KMS-11 (cell line): ENCODE measurements around the gene LTA4H.

Experiments
- H2AFZ ChIP-seq: fragments of 200-600 bp; sonication (generic); 2 replicates; pipeline ENCODE4 v1.6.1; 2016; ENCODE audit warnings: antibody characterized with exemption, mixed run types, low read depth
- H3K27ac ChIP-seq: fragments of 200-600 bp; sonication (generic); 2 replicates; pipeline ENCODE4 v1.6.1; 2016; ENCODE audit warnings: mild to moderate bottlenecking, mixed run types
- H3K27me3 ChIP-seq: fragments of 200-600 bp; sonication (generic); 2 replicates; pipeline ENCODE4 v1.6.1; 2017; ENCODE audit warnings: mild to moderate bottlenecking, low read depth, mixed run types, moderate library complexity; ENCODE audit not compliant: insufficient read depth
- H3K36me3 ChIP-seq: fragments of 200-600 bp; sonication (generic); 2 replicates; pipeline ENCODE4 v1.6.1; 2017; ENCODE audit warnings: mild to moderate bottlenecking, mixed run types; ENCODE audit not compliant: insufficient read depth
- H3K4me1 ChIP-seq: fragments of 200-600 bp; sonication (generic); 2 replicates; pipeline ENCODE4 v1.6.1; 2016; ENCODE audit warnings: mild to moderate bottlenecking, low read depth, mixed run types; ENCODE audit not compliant: poor library complexity, severe bottlenecking
- H3K4me2 ChIP-seq: fragments of 200-600 bp; sonication (generic); 2 replicates; pipeline ENCODE4 v1.7.0; 2016; ENCODE audit warnings: mild to moderate bottlenecking, mixed run types
- H3K4me3 ChIP-seq: fragments of 200-600 bp; sonication (generic); IDR thresholded peaks from 2 replicates; pipeline ENCODE4 v1.6.1; 2017; ENCODE audit warnings: low read depth, low read length, mixed read lengths; ENCODE audit not compliant: insufficient read depth
- H3K79me2 ChIP-seq: fragments of 200-600 bp; sonication (generic); 2 replicates; pipeline ENCODE4 v1.6.1; 2016; ENCODE audit warnings: low read depth, mixed run types; ENCODE audit not compliant: insufficient read depth
- H3K9ac ChIP-seq: fragments of 200-600 bp; sonication (generic); 2 replicates; pipeline ENCODE4 v1.6.1; 2016; ENCODE audit warnings: mild to moderate bottlenecking, mixed run types
- H4K20me1 ChIP-seq: fragments of 200-600 bp; sonication (generic); 2 replicates; pipeline ENCODE4 v1.6.1; 2016; ENCODE audit warnings: mild to moderate bottlenecking, mixed run types; ENCODE audit not compliant: insufficient read depth
- CTCF ChIP-seq: fragments of 200-600 bp; sonication (generic); conservative IDR thresholded peaks from 2 replicates; pipeline ENCODE4 v1.6.1; 2017; ENCODE audit warnings: low read depth, mild to moderate bottlenecking, antibody characterized with exemption, low read length, moderate library complexity, mixed read lengths

LTA4H gene

GRCh38 chr12:96033549-96034389 is 1.6 kb downstream of the LTA4H start:
- Histone ChIP-seq H3K27ac (no peak overlapping the region), H3K4me2 (peak overlapping the region; percentile 76), H3K27me3 (no peaks in the 10 kb centered on the region), H4K20me1 (no peaks in the 10 kb centered on the region), H3K36me3 (no peaks in the 10 kb centered on the region), H3K4me3 (no peak overlapping the region), H2AFZ (0 out of 2 replicates have a peak overlapping the region, but pooled peaks have one; percentile 94), H3K79me2 (peaks cover 13% of the 10 kb centered on the region; the same call in 1 of the 2 replicates), H3K4me1 (peaks cover 10% of the 10 kb centered on the region), H3K9ac (no peak overlapping the region; the same call in 1 of the 2 replicates)
- TF ChIP-seq CTCF = no peak

- H3K4me3 ChIP-seq = no peak overlapping the region
- H3K79me2 ChIP-seq = peaks cover 13% of the 10 kb centered on the region; the same call in 1 of the 2 replicates
- no peaks in the 10 kb centered on the region for H3K27me3 ChIP-seq
- no peak overlapping the region for H3K4me2 ChIP-seq
- H3K4me1 ChIP-seq = peaks cover 10% of the 10 kb centered on the region
- H4K20me1 ChIP-seq = no peaks in the 10 kb centered on the region
- H3K9ac ChIP-seq = no peak overlapping the region
- no peak overlapping the region for H2AFZ ChIP-seq
- H3K27ac ChIP-seq = no peak overlapping the region
- H3K36me3 ChIP-seq = no peaks in the 10 kb centered on the region
- no peak for TF ChIP-seq CTCF
These were observed 5.6 kb downstream of the LTA4H start for GRCh38 chr12:96029826-96030225.

- TF ChIP-seq CTCF = no peak
- H3K9ac ChIP-seq = no peak overlapping the region
- no peaks in the 10 kb centered on the region for H3K36me3 ChIP-seq
- H3K4me1 ChIP-seq = peaks cover under 1% of the 10 kb centered on the region
- H3K27me3 ChIP-seq = no peaks in the 10 kb centered on the region
- no peak overlapping the region for H3K4me2 ChIP-seq
- H2AFZ ChIP-seq = no peak overlapping the region
- H3K27ac ChIP-seq = no peak overlapping the region
- H3K79me2 ChIP-seq = 0 out of 2 replicates have a peak, but pooled peaks cover 2% of the 10 kb centered on the region
- no peak overlapping the region for H3K4me3 ChIP-seq
- no peaks in the 10 kb centered on the region for H4K20me1 ChIP-seq
These were observed 6.8 kb downstream of the LTA4H start for GRCh38 chr12:96028538-96028937.

GRCh38 chr12:96026331-96026730 is 9.1 kb downstream of the LTA4H start:
- H3K27ac ChIP-seq = no peak overlapping the region
- H2AFZ ChIP-seq = no peak overlapping the region
- H3K27me3 ChIP-seq = no peaks in the 10 kb centered on the region
- TF ChIP-seq CTCF = no peak
- no peak overlapping the region for H3K9ac ChIP-seq
- no peak overlapping the region for H3K4me2 ChIP-seq
- H3K79me2 ChIP-seq = no peaks in the 10 kb centered on the region
- H3K36me3 ChIP-seq = no peaks in the 10 kb centered on the region
- no peaks in the 10 kb centered on the region for H4K20me1 ChIP-seq
- no peaks in the 10 kb centered on the region for H3K4me1 ChIP-seq
- H3K4me3 ChIP-seq = no peak overlapping the region
